Fibroblast of the aortic adventitia (primary cell): ENCODE results near the gene PARK7. TPM values are rescaled to one million over a fixed set of nuclear protein-coding genes. Genes with fewer than 3 reads are reported as not detected.

Source experiments
- DNase-seq: peaks from one replicate; pipeline ENCODE4 v3.0.0-alpha.2; 2010; ENCODE audit warnings: low read depth
- H3K4me3 ChIP-seq: 2 replicates; pipeline ENCODE4 v1.5.1; 2011; ENCODE audit warnings: low read depth, mild to moderate bottlenecking, control low read depth, low read length, moderate library complexity
- total RNA-seq: library from RNA; depleted of rRNA; stranded (reverse); fragments of >200 nt; gene quantifications from 2 replicates; pipeline ENCODE4 v1.2.3, GENCODE V29; 2012; ENCODE audit warnings: low replicate concordance
- TF ChIP-seq, protein P1 (sequence below): IDR thresholded peaks from 2 replicates; pipeline ENCODE4 v1.5.1; 2011; ENCODE audit warnings: mild to moderate bottlenecking, low read length, control low read depth, inconsistent platforms; ENCODE audit not compliant: insufficient read depth

The PARK7 gene
- total RNA-seq, 1 donor: 243 TPM

DNA sequence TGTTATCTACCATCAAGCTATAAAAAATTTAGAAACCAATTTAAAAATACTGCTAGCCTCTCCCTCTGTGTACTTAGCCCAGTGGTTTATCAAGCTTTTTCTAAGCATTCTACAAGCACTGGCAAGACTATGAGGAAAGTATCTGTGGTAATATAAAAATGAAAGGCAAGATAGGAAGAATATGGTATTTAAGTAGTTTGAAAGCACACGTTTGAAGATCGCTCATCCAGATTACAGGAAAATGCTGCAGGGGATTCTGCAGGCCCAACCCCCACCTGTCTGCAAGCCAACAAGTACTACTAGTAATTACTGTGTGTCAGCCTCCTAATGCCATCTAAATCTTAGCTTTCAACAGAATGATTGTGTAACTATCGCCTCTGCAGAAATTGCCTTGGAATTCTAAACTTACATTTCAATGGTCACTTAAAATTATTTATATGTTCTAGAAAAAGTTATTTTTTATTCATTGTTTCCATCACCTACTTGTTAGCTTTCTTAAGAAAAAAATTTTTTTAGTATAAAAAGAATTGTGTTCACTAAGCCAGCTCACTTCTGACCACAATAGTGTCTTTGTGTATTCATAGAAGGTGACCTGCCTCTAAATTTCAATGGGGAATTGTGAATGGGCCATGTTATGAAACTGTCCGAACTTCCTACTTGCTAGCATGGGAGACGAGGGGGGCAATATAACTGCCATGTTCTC lies 56.1 kb downstream of the PARK7 start:
- no peak overlapping the region for H3K4me3 ChIP-seq
- TF ChIP-seq, protein P1, sequence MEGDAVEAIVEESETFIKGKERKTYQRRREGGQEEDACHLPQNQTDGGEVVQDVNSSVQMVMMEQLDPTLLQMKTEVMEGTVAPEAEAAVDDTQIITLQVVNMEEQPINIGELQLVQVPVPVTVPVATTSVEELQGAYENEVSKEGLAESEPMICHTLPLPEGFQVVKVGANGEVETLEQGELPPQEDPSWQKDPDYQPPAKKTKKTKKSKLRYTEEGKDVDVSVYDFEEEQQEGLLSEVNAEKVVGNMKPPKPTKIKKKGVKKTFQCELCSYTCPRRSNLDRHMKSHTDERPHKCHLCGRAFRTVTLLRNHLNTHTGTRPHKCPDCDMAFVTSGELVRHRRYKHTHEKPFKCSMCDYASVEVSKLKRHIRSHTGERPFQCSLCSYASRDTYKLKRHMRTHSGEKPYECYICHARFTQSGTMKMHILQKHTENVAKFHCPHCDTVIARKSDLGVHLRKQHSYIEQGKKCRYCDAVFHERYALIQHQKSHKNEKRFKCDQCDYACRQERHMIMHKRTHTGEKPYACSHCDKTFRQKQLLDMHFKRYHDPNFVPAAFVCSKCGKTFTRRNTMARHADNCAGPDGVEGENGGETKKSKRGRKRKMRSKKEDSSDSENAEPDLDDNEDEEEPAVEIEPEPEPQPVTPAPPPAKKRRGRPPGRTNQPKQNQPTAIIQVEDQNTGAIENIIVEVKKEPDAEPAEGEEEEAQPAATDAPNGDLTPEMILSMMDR: no peak
- DNase-seq: peak; percentile 66

DNA sequence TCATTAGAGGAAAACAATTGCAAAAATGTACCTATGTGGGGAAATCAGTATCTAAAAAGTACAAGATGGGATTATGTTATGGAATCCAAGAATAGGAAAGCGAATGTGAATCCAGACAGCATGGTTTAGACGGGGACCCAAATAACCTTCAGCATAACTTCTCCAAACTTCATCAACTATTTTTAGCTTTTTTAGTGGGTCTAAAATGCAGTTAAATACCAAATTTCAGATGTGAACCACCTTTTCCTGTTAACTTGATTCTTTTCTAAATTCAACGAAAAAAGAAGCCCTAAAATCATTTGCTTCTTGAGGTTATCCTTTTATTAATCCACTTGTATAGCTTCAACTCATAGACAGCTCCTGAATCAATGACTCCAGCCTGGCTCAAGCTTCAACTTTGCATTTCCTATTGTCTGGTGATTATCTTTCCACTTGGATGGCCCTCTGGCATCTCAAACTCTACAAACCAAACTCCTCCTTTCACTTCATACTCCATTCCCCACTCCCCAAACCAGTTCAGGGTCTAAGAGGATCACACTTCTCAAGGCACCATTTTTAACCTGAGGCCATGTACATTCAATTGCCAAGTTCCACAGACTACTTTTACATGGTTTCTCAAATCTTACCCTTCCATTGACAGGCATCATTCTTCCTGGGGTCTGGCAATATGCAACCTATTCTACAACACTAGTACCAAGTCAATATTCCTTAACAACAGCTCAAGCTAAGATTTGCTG lies 57.1 kb downstream of the PARK7 start:
- no peak overlapping the region for H3K4me3 ChIP-seq
- TF ChIP-seq, protein P1: no peak
- DNase-seq: no peak

DNA sequence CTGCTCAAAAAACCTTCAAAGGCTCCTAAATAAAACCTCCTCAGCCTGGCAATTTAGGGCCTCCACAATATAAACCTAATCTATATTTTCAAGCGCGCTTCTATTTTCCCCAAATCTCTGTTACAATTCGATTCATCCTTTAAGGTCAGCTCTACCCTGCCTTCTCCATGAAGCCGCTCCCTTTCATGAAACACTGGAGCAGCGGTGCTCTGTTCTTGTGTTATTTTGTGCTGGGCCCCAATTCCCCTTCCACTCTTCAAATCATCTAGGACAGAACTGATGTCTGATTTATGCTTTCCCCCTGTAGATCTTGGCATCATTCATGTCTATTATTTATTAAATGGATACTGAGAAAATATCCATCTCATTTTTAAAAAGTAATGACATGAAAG lies 57.7 kb downstream of the PARK7 start:
- TF ChIP-seq, protein P1: no peak
- H3K4me3 ChIP-seq: no peak overlapping the region
- DNase-seq: no peak

DNA sequence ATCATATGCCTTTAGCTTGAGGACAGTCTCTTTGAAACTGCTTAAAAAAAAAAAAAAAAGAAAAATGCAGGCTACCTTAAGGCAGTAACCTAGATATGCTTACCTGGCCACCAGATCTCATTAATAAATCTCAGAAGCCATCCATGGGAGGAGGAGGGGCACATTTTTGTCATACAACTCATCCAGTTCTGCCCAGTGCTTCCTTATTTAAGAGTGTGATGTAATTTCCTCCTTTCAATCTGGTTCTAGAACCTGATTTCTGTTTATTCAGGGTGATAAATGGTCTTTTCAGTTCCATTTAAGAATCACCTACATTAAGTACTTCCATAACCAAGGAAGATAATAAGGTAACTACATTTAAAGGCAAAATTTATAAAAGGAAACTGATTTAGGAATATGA lies 58.5 kb downstream of the PARK7 start:
- no peak overlapping the region for H3K4me3 ChIP-seq
- DNase-seq: peak; percentile 55
- TF ChIP-seq, protein P1: no peak

DNA sequence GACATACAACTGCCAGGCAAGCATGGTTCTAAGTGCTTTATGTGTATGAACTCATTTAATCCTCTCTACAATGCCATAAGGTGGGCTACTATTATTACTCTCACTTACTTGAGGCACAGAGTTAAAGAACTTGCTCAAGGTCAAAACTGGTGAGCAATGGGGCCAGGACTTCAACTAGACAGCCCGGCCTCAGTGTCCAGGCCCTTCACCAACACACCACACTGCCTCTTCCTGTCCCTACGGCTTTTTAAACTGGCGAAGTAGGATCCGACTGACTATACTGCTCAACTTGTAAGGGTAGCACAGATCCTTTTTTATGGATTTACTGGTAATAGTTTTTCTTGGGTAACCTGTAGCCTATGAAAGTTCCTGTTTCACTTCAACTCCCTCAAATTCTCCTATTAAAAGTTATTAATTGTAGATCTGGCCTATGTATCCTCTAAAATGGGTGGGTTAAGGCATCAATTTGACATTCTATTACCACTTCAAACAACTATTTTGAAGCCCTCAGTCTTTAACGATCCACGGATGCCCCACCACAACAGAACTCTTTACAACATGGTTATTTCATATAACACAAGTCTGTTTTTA lies 60.3 kb downstream of the PARK7 start:
- peak overlapping the region; percentile 38 for H3K4me3 ChIP-seq
- DNase-seq: no peak
- TF ChIP-seq, protein P1: no peak

DNA sequence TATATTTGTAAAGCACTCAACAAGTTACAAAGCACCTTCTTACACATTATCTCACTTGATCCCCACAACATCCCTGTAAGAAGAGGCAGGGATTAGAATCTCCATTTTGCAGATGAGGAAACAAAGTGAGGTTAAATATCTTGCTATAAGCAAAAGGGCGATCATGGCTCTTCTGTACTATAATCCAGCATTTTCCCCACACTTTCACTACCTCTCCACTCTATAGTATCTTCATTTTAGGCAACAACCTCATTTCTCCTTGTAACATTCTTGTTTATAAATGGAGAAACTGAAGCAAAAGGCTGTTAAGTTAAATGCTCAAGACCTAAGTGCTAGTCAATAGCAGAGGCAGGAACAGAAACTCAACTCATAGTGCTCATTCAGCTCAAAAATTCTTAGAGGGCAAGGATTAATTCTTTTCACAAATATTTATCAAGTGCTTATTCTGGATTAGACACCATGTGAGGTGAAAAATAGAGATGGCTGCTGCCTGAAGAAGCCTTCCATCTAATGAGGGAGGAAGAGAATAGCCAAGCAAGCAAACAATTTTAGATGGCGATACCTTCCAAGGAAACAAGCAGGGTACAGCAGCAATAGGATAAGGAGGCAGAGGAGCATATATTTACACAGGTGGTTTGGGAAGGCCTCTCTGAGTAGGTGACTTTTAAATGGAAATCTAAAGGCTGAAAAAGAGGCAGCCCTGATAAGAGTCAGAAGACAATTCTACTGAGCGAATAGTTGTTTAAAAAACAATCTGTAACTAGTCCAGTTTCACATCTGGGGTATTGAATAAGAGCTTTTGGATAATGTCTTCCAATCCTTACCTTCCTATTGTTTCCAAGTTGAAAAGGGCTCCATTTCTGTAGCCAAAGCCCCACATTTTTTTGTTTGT lies 61.1 kb downstream of the PARK7 start:
- DNase-seq: no peak
- peak overlapping the region; percentile 86 for H3K4me3 ChIP-seq
- TF ChIP-seq, protein P1: no peak
